Uterus (tissue), 2 donors: ENCODE results near the gene ZSWIM6.

Experiments used
- CTCF ChIP-seq, 4 experiments: fragments of 200-600 bp in 2 of 4; fragments of 450-650 bp in 2 of 4; sonication (generic) in 2 of 4; IDR thresholded peaks; one replicate each; pipeline ENCODE4 v1.5.1; 2016 to 2019; ENCODE audit warnings: antibody characterized with exemption in 4 of 4, mild to moderate bottlenecking in 2 of 4, moderate library complexity in 1 of 4
- POLR2A ChIP-seq, 2 donors: fragments of 450-650 bp; IDR thresholded peaks; one replicate each; pipeline ENCODE4 v1.6.1; 2016; ENCODE audit warnings: antibody characterized with exemption in 2 of 2, mild to moderate bottlenecking in 1 of 2, moderate library complexity in 1 of 2

- TF ChIP-seq CTCF (IDR thresholded peaks at IDR 0.05) (no peak), POLR2A (IDR thresholded peaks at IDR 0.05) (no peak)
Observed at GRCh38 chr5:61320860-61321259, 11.2 kb upstream of the ZSWIM6 start.
